Endothelial cell of umbilical vein (primary cell): ENCODE measurements around the gene KLK3.

Source experiments
- CTCF ChIP-seq, 2 donors: IDR thresholded peaks; 1 replicate in 1 of 2; 2 replicates in 1 of 2; pipeline ENCODE4 v1.5.1; 2011; ENCODE audit warnings: low read length in 2 of 2, mild to moderate bottlenecking in 2 of 2, moderate library complexity in 2 of 2, control low read depth in 1 of 2, inconsistent platforms in 1 of 2, low read depth in 1 of 2; ENCODE audit not compliant: insufficient read depth in 1 of 2; ENCODE audit errors: extremely low read depth in 1 of 2
- EZH2 ChIP-seq: IDR thresholded peaks from 2 replicates; pipeline ENCODE4 v1.6.1; 2012; ENCODE audit warnings: borderline replicate concordance, low read depth, mild to moderate bottlenecking, moderate library complexity, low read length, inconsistent platforms; ENCODE audit not compliant: severe bottlenecking
- FOS ChIP-seq: IDR thresholded peaks from 2 replicates; pipeline ENCODE4 v1.6.1; 2011; ENCODE audit warnings: mild to moderate bottlenecking, low read length, moderate library complexity, borderline replicate concordance; ENCODE audit not compliant: insufficient read depth
- JUN ChIP-seq: IDR thresholded peaks from 2 replicates; pipeline ENCODE4 v1.6.1; 2011; ENCODE audit warnings: borderline replicate concordance, low read depth; ENCODE audit not compliant: insufficient read length, insufficient read depth
- MAX ChIP-seq: IDR thresholded peaks from 2 replicates; pipeline ENCODE4 v1.6.1; 2011; ENCODE audit not compliant: insufficient read depth, insufficient read length
- POLR2A ChIP-seq: IDR thresholded peaks from 2 replicates; pipeline ENCODE4 v1.6.1; 2012; ENCODE audit warnings: low read depth, mild to moderate bottlenecking, control low read depth, low read length
- POLR2AphosphoS5 ChIP-seq: IDR thresholded peaks from 2 replicates; pipeline ENCODE4 v1.6.1; 2012; ENCODE audit warnings: low read depth, mild to moderate bottlenecking, control low read depth, low read length, moderate library complexity; ENCODE audit not compliant: insufficient read depth

- TF ChIP-seq CTCF (IDR thresholded peaks at IDR 0.05; ENCODE audit: extremely low read depth in 1 of 2, insufficient read depth in 1 of 2, low read depth in 1 of 2, low read length in 2 of 2) (no peak), MAX (no peak), POLR2A (no peak), JUN (no peak), POLR2AphosphoS5 (no peak), FOS (no peak), EZH2 (no peak)
Measured at GRCh38 chr19:50891253-50891625, 36.5 kb downstream of the KLK3 start.
